Heart right ventricle (tissue), 16 donors: Measurements from ENCODE around the gene GJB5. TPM values are rescaled to one million over a fixed set of nuclear protein-coding genes. Genes with fewer than 3 reads are reported as not detected.

Experiments
- ATAC-seq, 8 donors: fragments of 200-7000 bp; cut with Tn5 transposase; one replicate each; pipeline ENCODE4 v1.9.1; 2020; ENCODE audit warnings: mild to moderate bottlenecking in 8 of 8, moderate library complexity in 8 of 8, moderate number of reproducible peaks in 1 of 8
- DNase-seq, 2 donors: peaks; one replicate each; pipeline ENCODE4 v3.0.0-alpha.2; 2020
- H3K27ac ChIP-seq, 10 donors: fragments of 200-600 bp; sonication (generic) in 2 of 10; one replicate each; pipeline versions ENCODE4 v1.5.0 to v1.8.0; 2020 to 2022; ENCODE audit warnings: mild to moderate bottlenecking in 3 of 10
- H3K27me3 ChIP-seq, 7 donors: fragments of 200-600 bp; one replicate each; pipeline ENCODE4 v1.8.0; 2021 to 2022; ENCODE audit warnings: mild to moderate bottlenecking in 2 of 7
- H3K36me3 ChIP-seq, 9 donors: fragments of 200-600 bp; sonication (generic) in 1 of 9; one replicate each; pipeline versions ENCODE4 v1.5.0 to v1.8.0; 2020 to 2022; ENCODE audit warnings: mild to moderate bottlenecking in 2 of 9
- H3K4me1 ChIP-seq, 9 donors: fragments of 200-600 bp; sonication (generic) in 1 of 9; one replicate each; pipeline versions ENCODE4 v1.5.0 to v1.8.0; 2020 to 2022; ENCODE audit warnings: mild to moderate bottlenecking in 4 of 9
- H3K4me3 ChIP-seq, 10 donors: fragments of 200-600 bp; sonication (generic) in 2 of 10; one replicate each; pipeline versions ENCODE4 v1.5.0 to v1.8.0; 2020 to 2022; ENCODE audit warnings: mild to moderate bottlenecking in 7 of 10, moderate library complexity in 2 of 10
- H3K9me3 ChIP-seq, 11 donors: fragments of 200-600 bp in 10 of 11; sonication (generic) in 2 of 11; one replicate each; pipeline versions ENCODE4 v1.5.0 to v1.8.0; 2013 to 2022; ENCODE audit warnings: mild to moderate bottlenecking in 2 of 11, control low read depth in 1 of 11, moderate library complexity in 1 of 11
- CTCF ChIP-seq, 9 donors: fragments of 200-600 bp; sonication (generic) in 2 of 9; IDR thresholded peaks; one replicate each; pipeline versions ENCODE4 v1.5.0 to v1.8.0; 2021 to 2022; ENCODE audit warnings: antibody characterized with exemption in 9 of 9, mild to moderate bottlenecking in 5 of 9, moderate library complexity in 1 of 9
- WGBS, 2 donors: extraction: QIAGEN DNeasy Blood & Tissue Kit; methylation state at CpG; one replicate each; pipeline ENCODE4 v1.1.7; 2013; ENCODE audit warnings: inconsistent platforms in 1 of 2; 5-methylcytosine and 5-hydroxymethylcytosine counted together
- intact Hi-C, 10 donors: fragments of 100-400 bp; cut with DNase I; formaldehyde crosslinking; loops; one replicate each; pipeline versions ENCODE4 v1.11.1 to v1.14.2; 2022
- polyA plus RNA-seq, 2 donors: library from polyadenylated mRNA; stranded (reverse); fragments of 200-250 nt; gene quantifications; one replicate each; pipeline ENCODE4 v1.2.3, GENCODE V29; 2013
- total RNA-seq, 10 donors: library from RNA; stranded (reverse); fragmentation: NEBNext Ultra II Directional in 3 of 10; extraction: Animal tissue kit (Norgen Biotek cat#: 25700) in 3 of 10; gene quantifications; one replicate each; pipeline versions ENCODE4 v1.2.1 to v1.2.4, GENCODE V29; 2021 to 2023
- donor health status: Arrhythmogenic right ventricular cardiomyopathy.
- donor health status: ischemic (EF 13 %, LVEDD 7.1; RV severe dilation, severe dysfunction).
- donor health status: healthy with polysubstance abuse.
- donor health status: DM: no; HTN: yes; CAD: no.
- donor health status: DM: no; HTN: no; CAD: no.
- donor health status: ischemic (EF 25% LVEDD 6.9; RV normal size, moderate dysfunction).
- donor health status: ischemic (EF 25% LVEDD 5.7; RV mildly dilated, moderate dysfunction).
- donor health status: healthy.
- donor health status: DM: yes; HTN: yes; CAD: no.
- donor health status: Ischemic cardiomyopathy.
- donor health status: ischemic (EF 35%, LVEDD 5.7; RV mildly dilated, moderate dysfunction).
- donor health status: nonischemic (EF 11% LVEDD 7.7; RV severe dilation, severe dysfunction).
- donor health status: DM: yes; HTN: yes; CAD: no.
- donor health status: PGD.
- donor health status: ischemic (EF 29% LVEDD 5.4; RV normal size, mild dysfunction).
- donor health status: nonischemic (EF 23%, LVEDD 6.1; RV moderate dilation, normal function).

The GJB5 gene
- total and polyA plus RNA-seq, 12 donors: not detected

GRCh38 chr1:34781844-34782391 is 27.1 kb downstream of the GJB5 start:
- ATAC-seq (no peak), DNase-seq (no peak)
- no peaks in the 10 kb centered on the region for H3K9me3 ChIP-seq
- no peak overlapping the region for H3K27ac ChIP-seq
- H3K4me3 ChIP-seq: peak overlapping the region in 6 of 10 donors; percentile 16 to 43 (median 22)
- TF ChIP-seq CTCF (IDR thresholded peaks at IDR 0.05): no peak
- peaks cover 0 to 19% (median 16%) of the 10 kb centered on the region in 9 donors for H3K4me1 ChIP-seq
- WGBS, 2 donors: 6 to 9% methylated on average over 18 of the region's 18 CpGs
- no peaks in the 10 kb centered on the region for H3K36me3 ChIP-seq
- intact Hi-C loops: no loop called here
- H3K27me3 ChIP-seq: peaks cover 18 to 62% (median 49%) of the 10 kb centered on the region in 7 donors

- no peak for TF ChIP-seq CTCF (IDR thresholded peaks at IDR 0.05)
- Histone ChIP-seq H3K4me3 (no peak overlapping the region), H3K27ac (no peak overlapping the region), H3K36me3 (no peaks in the 10 kb centered on the region), H3K9me3 (no peaks in the 10 kb centered on the region), H3K27me3 (peaks cover 18 to 39% (median 32%) of the 10 kb centered on the region in 7 donors), H3K4me1 (peaks cover 6 to 39% (median 25%) of the 10 kb centered on the region in 9 donors)
- intact Hi-C loops: loop anchor here in 5 of 10 donors (5.0 kb wide), 4 partner anchors 68 to 203 kb away; partner anchors contain the start of gene TMEM35B (in 1 of the 5)
- no peak for DNase-seq
- 89 to 92% methylated on average over 28 of the region's 28 CpGs for WGBS, 2 donors
- no peak for ATAC-seq
Measured at GRCh38 chr1:34784751-34785221, 29.9 kb downstream of the GJB5 start.

- peaks cover 8 to 40% (median 25%) of the 10 kb centered on the region in 9 donors for H3K4me1 ChIP-seq
- intact Hi-C loops: loop anchor here in 5 of 10 donors (5.0 kb wide), 4 partner anchors 67 to 202 kb away; partner anchors contain the start of gene TMEM35B (in 1 of the 5)
- TF ChIP-seq CTCF (IDR thresholded peaks at IDR 0.05): no peak
- 84 to 87% methylated on average over 22 of the region's 22 CpGs for WGBS, 2 donors
- ATAC-seq: no peak
- no peaks in the 10 kb centered on the region for H3K36me3 ChIP-seq
- H3K27ac ChIP-seq: no peak overlapping the region
- DNase-seq: no peak
- H3K9me3 ChIP-seq: no peaks in the 10 kb centered on the region
- peaks cover 18 to 33% (median 27%) of the 10 kb centered on the region in 7 donors for H3K27me3 ChIP-seq
- no peak overlapping the region for H3K4me3 ChIP-seq
Measured at GRCh38 chr1:34785231-34785874, 30.5 kb downstream of the GJB5 start.

- DNase-seq (no peak), ATAC-seq (peak in 1 of 8 donors; percentile 1)
- Histone ChIP-seq H3K9me3 (no peaks in the 10 kb centered on the region), H3K27me3 (peaks cover 17 to 27% (median 21%) of the 10 kb centered on the region in 7 donors), H3K4me3 (no peak overlapping the region), H3K27ac (no peak overlapping the region), H3K36me3 (no peaks in the 10 kb centered on the region), H3K4me1 (peaks cover 8 to 43% (median 23%) of the 10 kb centered on the region in 9 donors)
- no peak for TF ChIP-seq CTCF (IDR thresholded peaks at IDR 0.05)
- WGBS, 2 donors: 68 to 72% methylated on average over 4 of the region's 4 CpGs
- intact Hi-C loops: loop anchor here (1.0 to 5.0 kb wide), 8 partner anchors 65 to 201 kb away; partner anchors contain the start of gene TMEM35B (in 1 of the 10)
Measured at GRCh38 chr1:34785875-34786470, 31.1 kb downstream of the GJB5 start.
